ENCODE results near the gene GNG13. TPM values are rescaled to one million over a fixed set of nuclear protein-coding genes. Genes with fewer than 3 reads are reported as not detected.
A peak's percentile ranks its signal among the peaks of the same experiment; 100 is the strongest.

GNG13 gene
- total RNA-seq, 2 donors from 2014 or later, result not detected

GRCh38 chr16:791131-791530, 9.4 kb downstream of the GNG13 start:
- peaks cover 11 to 13% of the 10 kb centered on the region in 2 donors for H3K36me3 Mint-ChIP-seq
- no peak for ATAC-seq
- DNase-seq (ENCODE audit: low spot score in 2 of 2), result no peak
- H3K9me3 Mint-ChIP-seq, result no peaks in the 10 kb centered on the region
- H3K27ac Mint-ChIP-seq, result no peak overlapping the region

DNA sequence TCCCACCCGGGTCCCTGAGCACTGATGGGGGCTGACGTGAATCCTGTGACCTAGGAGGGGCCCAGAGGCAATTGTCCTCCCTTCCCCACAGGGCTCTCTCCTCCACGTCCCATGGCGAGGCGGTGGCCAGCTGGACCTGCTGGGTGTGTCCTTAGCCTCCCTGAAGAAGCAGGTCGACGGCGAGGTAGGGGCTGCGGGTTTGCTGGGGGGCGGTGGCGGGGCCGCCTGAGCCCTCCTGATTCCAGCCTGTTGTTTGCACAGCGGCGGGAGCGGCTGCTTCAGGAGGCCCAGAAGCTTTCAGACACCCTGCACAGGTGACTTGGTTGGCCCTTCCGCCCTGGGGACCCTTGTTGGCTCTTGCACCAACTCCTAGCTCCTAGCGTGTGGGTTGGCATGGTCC, 10.4 kb downstream of the GNG13 start:
- Mint-ChIP-seq H3K27ac (peak overlapping the region in 1 of 2 donors; percentile 38), H3K9me3 (no peaks in the 10 kb centered on the region), H3K36me3 (peaks cover 11 to 13% of the 10 kb centered on the region in 2 donors)
- ATAC-seq, result no peak
- DNase-seq (ENCODE audit: low spot score in 2 of 2), result no peak

DNA sequence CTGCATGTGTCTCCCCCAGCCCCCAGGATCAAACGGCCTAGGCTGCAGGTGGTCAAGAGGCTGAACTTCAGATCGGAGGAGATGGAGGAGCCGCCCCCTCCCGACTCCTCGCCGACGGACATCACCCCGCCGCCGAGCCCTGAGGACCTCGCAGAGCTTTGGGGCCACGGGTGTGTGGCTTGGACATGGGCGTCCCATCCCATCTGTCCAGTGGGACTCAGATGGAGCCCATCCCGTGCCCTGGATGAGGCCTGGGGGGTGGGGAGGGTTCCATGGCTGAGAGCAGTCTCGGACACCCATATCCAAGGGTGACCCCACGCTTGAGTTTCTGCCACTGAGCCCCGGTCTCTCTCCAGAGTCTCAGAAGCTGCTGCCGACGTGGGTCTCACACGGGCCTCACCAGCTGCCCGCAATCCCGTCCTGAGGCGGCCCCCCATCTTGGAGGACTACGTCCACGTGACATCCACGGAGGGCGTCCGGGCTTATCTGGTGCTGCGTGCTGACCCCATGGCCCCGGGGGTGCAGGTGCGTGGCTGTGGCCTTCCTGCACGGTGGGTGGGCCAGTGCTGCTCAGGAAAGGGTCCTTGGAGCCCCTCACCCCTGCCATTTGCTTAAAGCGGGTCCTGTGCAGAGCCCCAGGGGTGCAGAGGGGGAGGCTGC, 11.2 kb downstream of the GNG13 start:
- no peak overlapping the region for H3K27ac Mint-ChIP-seq
- ATAC-seq (no peak), DNase-seq (ENCODE audit: low spot score in 2 of 2) (no peak)
- peaks cover 11 to 13% of the 10 kb centered on the region in 2 donors for H3K36me3 Mint-ChIP-seq
- no peaks in the 10 kb centered on the region for H3K9me3 Mint-ChIP-seq

GRCh38 chr16:788399-789126, 12.0 kb downstream of the GNG13 start, which contains the start of gene CHTF18:
Gene CHTF18 (plus strand): TSS chr16:788620. CDS start chr16:788685, 65 bp downstream.
- H3K36me3 Mint-ChIP-seq, result peaks cover 11 to 13% of the 10 kb centered on the region in 2 donors
- peak; percentile 95 for DNase-seq (ENCODE audit: low spot score in 2 of 2)
- peak within 1 kb of the TSS; percentile 84 to 93 for H3K27ac Mint-ChIP-seq
- no peaks in the 10 kb centered on the region for H3K9me3 Mint-ChIP-seq
- ATAC-seq, result peak; percentile 94 to 96

- peak within 1 kb of the TSS; percentile 84 to 93 for H3K27ac Mint-ChIP-seq
- H3K9me3 Mint-ChIP-seq, result no peaks in the 10 kb centered on the region
Measured at GRCh38 chr16:787978-788398, 12.5 kb downstream of the GNG13 start, which contains the start of gene RPUSD1. Gene RPUSD1 (minus strand): TSS chr16:788381. CDS start chr16:787737, 644 bp downstream.

DNA sequence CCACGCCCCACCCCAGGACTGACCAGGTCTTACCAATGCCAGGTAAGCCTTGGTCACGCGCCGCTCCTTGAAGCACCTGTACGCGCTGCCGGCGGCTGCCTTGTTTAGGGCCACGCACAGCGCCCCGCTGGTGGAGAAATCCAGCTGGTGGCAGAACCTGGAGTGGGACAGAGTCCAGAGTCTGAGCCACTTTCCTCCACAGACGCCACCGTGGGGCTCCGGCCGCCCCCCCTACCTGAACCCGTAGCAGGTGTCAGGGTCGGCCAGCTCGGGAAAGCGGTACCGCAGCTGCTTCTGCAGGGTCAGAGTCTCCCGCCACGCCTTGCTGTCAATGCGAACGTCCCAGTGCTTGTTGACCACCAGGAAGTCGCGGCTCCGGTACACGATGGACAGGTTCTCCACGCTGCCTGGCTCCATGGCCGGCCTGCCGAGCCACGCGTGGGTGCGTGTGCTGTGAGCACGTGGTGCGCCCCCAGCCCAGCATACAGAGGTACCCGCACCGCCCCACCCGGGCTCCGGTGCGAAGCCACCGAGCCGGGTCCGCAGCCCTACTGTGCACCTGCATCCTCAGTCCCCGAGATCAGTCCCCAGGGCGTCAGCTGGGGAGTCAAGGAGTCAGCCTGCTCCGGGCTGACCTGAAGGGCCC, 13.1 kb downstream of the GNG13 start:
- DNase-seq (ENCODE audit: low spot score in 2 of 2) (no peak), ATAC-seq (no peak)
- peak overlapping the region; percentile 60 to 84 for H3K27ac Mint-ChIP-seq
- H3K36me3 Mint-ChIP-seq, result peaks cover 11 to 13% of the 10 kb centered on the region in 2 donors
- no peaks in the 10 kb centered on the region for H3K9me3 Mint-ChIP-seq

More at GRCh38 chr16:787978-788398, 12.5 kb downstream of the GNG13 start, which contains the start of gene RPUSD1:
- H3K36me3 Mint-ChIP-seq, result peaks cover 11 to 13% of the 10 kb centered on the region in 2 donors
- no peak for DNase-seq (ENCODE audit: low spot score in 2 of 2)
- ATAC-seq, result peak; percentile 26 to 35

GRCh38 chr16:785563-786535, 14.7 kb downstream of the GNG13 start:
- Mint-ChIP-seq H3K36me3 (peaks cover under 1 to 2% of the 10 kb centered on the region in 2 donors), H3K27ac (no peak overlapping the region), H3K9me3 (no peaks in the 10 kb centered on the region)
- ATAC-seq, result peak; percentile 15 to 44
- peak; percentile 72 to 90 for DNase-seq (ENCODE audit: low spot score in 2 of 2)

DNA sequence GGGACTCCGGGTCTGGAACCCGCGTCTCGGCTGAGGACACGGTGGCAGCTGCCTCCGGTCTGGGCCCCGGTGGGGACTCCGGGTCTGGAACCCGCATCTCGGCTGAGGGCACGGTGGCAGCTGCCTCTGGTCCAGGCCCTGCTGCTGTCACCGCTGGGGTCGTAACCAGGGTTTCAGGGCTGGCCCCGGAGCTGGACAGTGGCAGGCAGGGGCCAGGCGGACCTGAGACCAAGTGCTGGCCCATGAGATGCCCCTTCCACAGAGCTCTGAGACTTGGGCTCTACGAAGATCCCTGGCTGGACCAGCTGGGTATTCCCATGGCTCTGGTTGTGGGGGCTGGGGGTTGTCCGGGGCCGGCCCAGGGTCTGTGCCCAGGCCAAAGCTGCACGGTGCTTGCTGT, 16.1 kb downstream of the GNG13 start:
- Mint-ChIP-seq H3K27ac (no peak overlapping the region), H3K36me3 (no peaks in the 10 kb centered on the region), H3K9me3 (no peaks in the 10 kb centered on the region)
- DNase-seq (ENCODE audit: low spot score in 2 of 2) (no peak), ATAC-seq (no peak)

DNA sequence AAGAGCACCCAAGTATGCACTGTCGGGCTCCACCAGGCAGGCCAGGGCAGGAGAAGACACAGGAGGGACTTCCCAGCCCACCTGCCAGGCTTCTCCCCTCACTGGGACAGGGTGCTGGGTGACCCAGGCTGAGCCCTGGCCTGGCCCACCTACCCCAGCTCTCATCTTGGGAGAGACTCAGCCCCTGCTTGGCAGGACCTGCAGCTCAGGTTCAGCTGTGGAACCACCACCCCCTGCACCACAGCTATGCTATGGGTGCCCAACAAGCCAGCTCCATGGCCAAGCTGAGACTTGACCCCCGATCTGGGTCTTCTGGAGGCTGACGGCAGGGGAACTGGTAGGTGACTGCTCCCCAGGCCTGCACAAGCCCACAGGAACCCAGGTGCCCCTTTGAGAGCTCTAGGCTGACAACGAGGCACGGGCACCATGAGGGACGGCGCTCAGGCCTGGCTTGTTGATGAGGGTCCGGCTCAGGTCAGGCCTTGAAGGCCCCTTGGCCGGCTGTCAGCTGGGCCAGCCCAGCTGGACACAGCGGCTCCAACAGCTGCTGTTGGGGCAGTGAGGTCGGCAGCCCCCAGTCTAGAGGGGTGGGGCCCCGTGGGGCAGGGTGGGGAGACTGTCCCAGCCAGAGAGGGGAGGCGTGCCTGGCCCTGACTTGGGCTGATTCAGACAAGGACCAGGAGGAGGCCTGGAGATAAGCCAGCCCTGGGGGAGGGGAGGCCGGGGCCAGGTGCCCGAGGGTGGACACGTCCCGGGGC, 17.0 kb downstream of the GNG13 start:
- DNase-seq (ENCODE audit: low spot score in 2 of 2), result no peak
- ATAC-seq, result no peak
- Mint-ChIP-seq H3K36me3 (no peaks in the 10 kb centered on the region), H3K27ac (no peak overlapping the region), H3K9me3 (no peaks in the 10 kb centered on the region)

- ATAC-seq, result no peak
- DNase-seq (ENCODE audit: low spot score in 2 of 2), result no peak
- Mint-ChIP-seq H3K9me3 (no peaks in the 10 kb centered on the region), H3K27ac (no peak overlapping the region), H3K36me3 (no peaks in the 10 kb centered on the region)
Measured at GRCh38 chr16:782766-783403, 17.6 kb downstream of the GNG13 start.

- Mint-ChIP-seq H3K9me3 (no peaks in the 10 kb centered on the region), H3K27ac (no peak overlapping the region), H3K36me3 (no peaks in the 10 kb centered on the region)
- ATAC-seq (no peak), DNase-seq (ENCODE audit: low spot score in 2 of 2) (no peak)
Measured at GRCh38 chr16:782258-782657, 18.3 kb downstream of the GNG13 start.

- Mint-ChIP-seq H3K27ac (no peak overlapping the region), H3K36me3 (no peaks in the 10 kb centered on the region), H3K9me3 (no peaks in the 10 kb centered on the region)
- DNase-seq (ENCODE audit: low spot score in 2 of 2), result no peak
- no peak for ATAC-seq
Measured at GRCh38 chr16:781346-782010, 19.1 kb downstream of the GNG13 start.

DNA sequence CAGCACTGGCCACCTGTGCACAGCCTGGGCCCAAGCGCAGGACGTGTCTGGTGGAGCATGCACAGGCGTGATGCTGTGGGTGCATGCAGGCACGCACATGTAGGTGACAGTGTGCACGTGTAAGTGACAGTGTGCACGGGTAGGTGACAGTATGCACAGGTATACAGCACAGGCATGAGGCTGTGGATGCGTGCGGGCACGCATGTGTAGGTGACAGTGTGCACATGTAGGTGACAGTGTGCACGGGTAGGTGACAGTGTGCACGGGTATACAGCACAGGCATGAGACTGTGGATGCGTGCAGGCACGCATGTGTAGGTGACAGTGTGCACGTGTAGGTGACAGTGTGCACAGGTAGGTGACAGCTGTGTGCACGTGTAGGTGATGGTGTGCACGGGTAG, 20.2 kb downstream of the GNG13 start:
- H3K27ac Mint-ChIP-seq, result no peak overlapping the region
- DNase-seq (ENCODE audit: low spot score in 2 of 2) (no peak), ATAC-seq (no peak)
- no peaks in the 10 kb centered on the region for H3K36me3 Mint-ChIP-seq
- no peaks in the 10 kb centered on the region for H3K9me3 Mint-ChIP-seq

DNA sequence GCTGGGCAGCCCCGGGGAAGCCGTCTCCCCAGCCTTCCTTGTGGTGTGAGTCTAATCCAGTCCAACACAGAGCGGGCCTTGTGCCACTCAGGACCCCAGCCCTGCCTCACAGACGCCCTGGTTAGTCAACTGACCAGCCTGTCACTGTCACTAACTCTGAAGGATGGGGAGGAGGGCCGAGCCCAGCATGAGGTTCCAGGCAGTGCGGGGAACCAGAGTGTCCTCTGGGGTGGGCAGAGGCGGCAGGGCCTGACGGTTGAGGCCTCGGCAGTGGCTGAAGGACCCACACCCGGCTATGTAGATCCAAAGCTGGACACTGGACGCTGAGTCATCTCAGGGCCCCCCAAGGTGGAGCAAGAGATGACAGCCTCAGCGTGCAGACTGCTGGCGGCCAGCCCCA, 21.0 kb downstream of the GNG13 start:
- Mint-ChIP-seq H3K36me3 (no peaks in the 10 kb centered on the region), H3K27ac (no peak overlapping the region)
- ATAC-seq, result no peak

More for the DNA sequence above, 21.0 kb downstream of the GNG13 start:
- no peaks in the 10 kb centered on the region for H3K9me3 Mint-ChIP-seq
- no peak for DNase-seq (ENCODE audit: low spot score in 2 of 2)
